ENCODE data around the gene SPG21.

GRCh38 chr15:64930019-64930652, 59.6 kb downstream of the SPG21 start:
- no peak for TF ChIP-seq CTCF (optimal IDR thresholded peaks at IDR 0.05 in 1 of 3, IDR thresholded peaks at IDR 0.05 in 1 of 3, conservative IDR thresholded peaks at IDR 0.05 in 1 of 3; ENCODE audit: extremely low read depth in 1 of 3, insufficient read depth in 2 of 3, low read length in 3 of 3)
- TF ChIP-seq EZH2 (IDR thresholded peaks at IDR 0.05; ENCODE audit: low read length) = no peak
